HepG2 (cell line): ENCODE results near the gene ABCC1. TPM values are rescaled to one million over a fixed set of nuclear protein-coding genes. Genes with fewer than 3 reads are reported as not detected.

Experiments
- ARID3A ChIP-seq: IDR thresholded peaks from 2 replicates; pipeline ENCODE4 v1.6.1; 2012; ENCODE audit warnings: low read depth, low read length, improper control_type of control experiment
- ATF5 ChIP-seq: sonication (generic); formaldehyde crosslinking; IDR thresholded peaks from 2 replicates; pipeline ENCODE4 v1.4.0; 2020; ENCODE audit warnings: mild to moderate bottlenecking, low read depth, missing genetic modification reagents
- ELF4 ChIP-seq: sonication (generic); formaldehyde crosslinking; IDR thresholded peaks from 2 replicates; pipeline ENCODE4 v1.5.0; 2020; ENCODE audit warnings: missing genetic modification reagents, mild to moderate bottlenecking, moderate library complexity, borderline replicate concordance
- FOSL2 ChIP-seq: sonication (generic); formaldehyde crosslinking; IDR thresholded peaks from 2 replicates; pipeline ENCODE4 v1.4.0; 2020; ENCODE audit warnings: missing genetic modification reagents
- GLI4 ChIP-seq: sonication (generic); formaldehyde crosslinking; IDR thresholded peaks from 2 replicates; pipeline ENCODE4 v1.5.1; 2020; ENCODE audit warnings: missing genetic modification reagents, mild to moderate bottlenecking, moderate library complexity, borderline replicate concordance
- IKZF5 ChIP-seq: IDR thresholded peaks from 2 replicates; pipeline ENCODE4 v1.6.1; 2018; ENCODE audit warnings: missing genetic modification reagents, mild to moderate bottlenecking, missing compliant biosample characterization
- MXD4 ChIP-seq: IDR thresholded peaks from 2 replicates; pipeline ENCODE4 v1.6.1; 2016; ENCODE audit warnings: mild to moderate bottlenecking, missing biosample characterization, missing genetic modification reagents
- NFKB2 ChIP-seq: sonication (generic); formaldehyde crosslinking; IDR thresholded peaks from 2 replicates; pipeline ENCODE4 v1.4.0; 2020; ENCODE audit warnings: missing genetic modification reagents, borderline replicate concordance
- NFKBIZ ChIP-seq: IDR thresholded peaks from 2 replicates; pipeline ENCODE4 v1.6.1; 2018; ENCODE audit warnings: missing genetic modification reagents, missing compliant biosample characterization
- SPEN ChIP-seq: sonication (generic); formaldehyde crosslinking; IDR thresholded peaks from 2 replicates; pipeline ENCODE4 v1.5.1; 2020; ENCODE audit warnings: low read depth, mild to moderate bottlenecking, missing genetic modification reagents
- YY1 ChIP-seq: IDR thresholded peaks from 2 replicates; pipeline ENCODE4 v1.6.1; 2011; ENCODE audit warnings: low read length, low read depth, moderate library complexity, mild to moderate bottlenecking; ENCODE audit not compliant: insufficient read depth, insufficient replicate concordance
- ZMYM3 ChIP-seq: sonication (generic); formaldehyde crosslinking; IDR thresholded peaks from 2 replicates; pipeline ENCODE4 v1.5.1; 2020; ENCODE audit warnings: mild to moderate bottlenecking, missing genetic modification reagents
- ZNF251 ChIP-seq: sonication (generic); formaldehyde crosslinking; IDR thresholded peaks from 2 replicates; pipeline ENCODE4 v1.9.0; 2021; ENCODE audit warnings: mild to moderate bottlenecking, missing genetic modification reagents
- ZNF362 ChIP-seq: sonication (generic); formaldehyde crosslinking; IDR thresholded peaks from 2 replicates; pipeline ENCODE4 v1.4.0; 2020; ENCODE audit warnings: missing genetic modification reagents, mild to moderate bottlenecking, borderline replicate concordance
- ZNF367 ChIP-seq: sonication (generic); formaldehyde crosslinking; IDR thresholded peaks from 2 replicates; pipeline ENCODE4 v1.4.0; 2020; ENCODE audit warnings: missing genetic modification reagents, borderline replicate concordance
- ZNF672 ChIP-seq: sonication (generic); formaldehyde crosslinking; IDR thresholded peaks from 2 replicates; pipeline ENCODE4 v1.8.1; 2022; ENCODE audit warnings: missing genetic modification reagents
- ZNF691 ChIP-seq: sonication (generic); formaldehyde crosslinking; IDR thresholded peaks from 2 replicates; pipeline ENCODE4 v1.4.0; 2020; ENCODE audit warnings: missing genetic modification reagents, low read depth, mild to moderate bottlenecking, borderline replicate concordance
- ZNF710 ChIP-seq: sonication (generic); formaldehyde crosslinking; IDR thresholded peaks from 2 replicates; pipeline ENCODE4 v1.5.0; 2020; ENCODE audit warnings: mild to moderate bottlenecking, missing genetic modification reagents, borderline replicate concordance
- ZNF713 ChIP-seq: sonication (generic); formaldehyde crosslinking; IDR thresholded peaks from 2 replicates; pipeline ENCODE4 v1.4.0; 2020; ENCODE audit warnings: mild to moderate bottlenecking, missing genetic modification reagents
- ZNF782 ChIP-seq: sonication (generic); formaldehyde crosslinking; IDR thresholded peaks from 2 replicates; pipeline ENCODE4 v1.4.0; 2020; ENCODE audit warnings: missing genetic modification reagents, mild to moderate bottlenecking, borderline replicate concordance
- polyA plus RNA-seq, 8 experiments: library from polyadenylated mRNA; depleted of rRNA in 3 of 8; stranded (reverse) in 7 of 8; unstranded in 1 of 8; fragments of >200 nt; fragmentation: Illumina TruSeq in 4 of 8; extraction: Trizol in 4 of 8; gene quantifications; 2 replicates each; pipeline versions ENCODE4 v1.2.1 to v1.2.3, GENCODE V29; 2011 to 2016; ENCODE audit warnings: low read depth in 4 of 8, missing spikeins in 1 of 8, mixed read lengths in 1 of 8; ENCODE audit not compliant: insufficient read depth in 1 of 8
- total RNA-seq, 5 experiments: library from RNA; depleted of rRNA; stranded (reverse); fragments of >200 nt; fragmentation: Illumina TruSeq; extraction: Trizol; gene quantifications; 2 replicates each; pipeline ENCODE4 v1.2.3, GENCODE V29; 2016; ENCODE audit warnings: low read depth in 1 of 5

ABCC1 gene
- total and polyA plus RNA-seq, 2 of the 13 experiments (the other 11 are each of a cell fraction or from before 2014, with no cell fraction given), result 13.0 to 30.6 TPM

- TF ChIP-seq ZNF367 (CRISPR knock-in tag) (no peak), YY1 (no peak), FOSL2 (CRISPR knock-in tag) (peak; percentile 96), ATF5 (CRISPR knock-in tag) (no peak), ZNF713 (CRISPR knock-in tag) (no peak), ZNF672 (no peak), NFKBIZ (no peak), ZNF251 (no peak), ZNF782 (no peak), ZMYM3 (CRISPR knock-in tag) (peak; percentile 41; the same call in 1 of the 2 replicates), ZNF691 (CRISPR knock-in tag) (peak; percentile 57; the same call in 1 of the 2 replicates), SPEN (no peak), IKZF5 (peak; percentile 63; the same call in 1 of the 2 replicates), ARID3A (no peak; the same call in 1 of the 2 replicates), ZNF710 (CRISPR knock-in tag) (no peak), ZNF362 (CRISPR knock-in tag) (no peak), ELF4 (no peak), MXD4 (no peak), NFKB2 (CRISPR knock-in tag) (no peak), GLI4 (CRISPR knock-in tag) (no peak)
These were observed 72.7 kb downstream of the ABCC1 start (continued) for GRCh38 chr16:16021988-16022682.
